ENCODE results near the gene ZNF263.

ZNF263 gene

GRCh38 chr16:3321816-3322215, 38.5 kb downstream of the ZNF263 start:
- DNase-seq (ENCODE audit: low spot score) = no peak

GRCh38 chr16:3327514-3327913, 44.2 kb downstream of the ZNF263 start:
- no peak for DNase-seq (ENCODE audit: low spot score)

GRCh38 chr16:3328104-3328503, 44.8 kb downstream of the ZNF263 start:
- no peak for DNase-seq (ENCODE audit: low spot score)

GRCh38 chr16:3328643-3329042, 45.4 kb downstream of the ZNF263 start:
- no peak for DNase-seq (ENCODE audit: low spot score)
